HG02610 (cell line): Measurements from ENCODE around the gene C12orf60.
A peak's percentile ranks its signal among the peaks of the same experiment; 100 is the strongest.
"Not testable (repeated sequence)": the region's sequence is repeated elsewhere in the genome, so short reads cannot be mapped to it uniquely, and the experiment has no call there.

Experiments
- ATAC-seq: cut with Tn5 transposase; IDR thresholded peaks from one replicate; pipeline ENCODE4 v1.9.1; 2021; ENCODE audit warnings: mild to moderate bottlenecking, moderate library complexity; ENCODE audit not compliant: unreplicated experiment

Gene C12orf60

DNA sequence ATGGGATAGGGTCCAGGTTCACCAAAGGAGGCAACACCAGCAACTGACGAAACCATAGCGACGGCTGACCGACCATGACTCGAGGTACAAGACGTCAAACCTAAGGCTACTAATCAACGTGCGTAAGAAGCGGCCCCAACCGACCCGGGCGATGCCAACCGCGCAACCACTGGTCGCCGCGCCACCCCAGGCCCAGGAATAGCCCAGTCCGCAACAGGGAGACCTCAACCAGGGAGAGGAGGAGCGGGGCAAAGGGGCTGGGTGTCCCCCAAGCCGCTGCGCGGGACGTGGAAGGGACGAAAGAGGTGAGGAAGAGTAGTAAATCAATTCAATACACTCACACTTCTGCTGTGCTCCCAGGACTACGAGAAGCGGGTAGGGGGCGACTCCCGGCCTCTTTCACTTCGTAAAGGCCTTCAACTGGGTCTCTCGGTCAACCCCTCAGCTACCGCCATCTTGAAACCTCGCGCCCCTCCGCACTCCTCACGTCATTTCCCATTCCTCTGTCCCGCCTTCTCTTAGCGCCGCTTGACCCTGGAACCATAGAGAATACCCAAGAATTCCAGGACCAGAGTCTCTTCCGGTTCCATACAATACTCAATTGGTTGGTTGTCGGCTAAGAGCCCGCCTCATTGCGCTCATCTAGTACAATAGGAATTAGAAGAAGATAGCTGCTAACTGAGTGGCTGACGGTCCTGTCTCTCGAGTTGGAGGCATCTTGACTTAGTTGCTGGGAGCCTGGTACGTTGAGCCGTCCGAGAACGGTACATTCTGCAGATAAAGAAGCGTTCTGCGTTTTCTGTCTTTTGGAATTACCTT is at the start of gene C12orf60, which contains the start of gene WBP11:
C12orf60 (plus strand) TSS at position 660 of the 819 bp plus-strand sequence. CDS start 19,266 bp downstream, outside the sequence.
WBP11 (minus strand) TSS at position 468 of the 819 bp plus-strand sequence. CDS start 2,095 bp downstream, outside the sequence.
- peak; percentile 99 for ATAC-seq

- no peak for ATAC-seq
Measured at GRCh38 chr12:14756334-14757143, 46.9 kb upstream of the C12orf60 start.

GRCh38 chr12:14759711-14760280 is 43.7 kb upstream of the C12orf60 start:
- ATAC-seq: not testable (repeated sequence)

DNA sequence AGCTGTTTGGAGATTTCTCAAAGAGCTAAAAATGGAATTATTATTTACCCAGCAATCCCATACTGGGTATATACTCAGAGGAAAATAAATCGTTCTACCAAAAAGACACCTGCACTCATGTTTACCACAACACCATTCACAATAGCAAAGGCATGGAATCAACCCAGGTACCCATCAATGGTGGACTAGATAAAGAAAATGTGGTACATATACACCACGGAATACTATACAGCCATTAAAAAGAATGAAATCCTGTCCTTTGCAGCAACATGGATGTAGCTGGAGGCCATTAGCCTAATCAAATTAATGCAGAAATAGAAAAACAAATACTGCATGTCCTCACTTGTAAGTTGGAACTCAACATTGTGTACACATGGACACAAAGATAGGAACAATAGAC is 38.1 kb upstream of the C12orf60 start:
- no peak for ATAC-seq

DNA sequence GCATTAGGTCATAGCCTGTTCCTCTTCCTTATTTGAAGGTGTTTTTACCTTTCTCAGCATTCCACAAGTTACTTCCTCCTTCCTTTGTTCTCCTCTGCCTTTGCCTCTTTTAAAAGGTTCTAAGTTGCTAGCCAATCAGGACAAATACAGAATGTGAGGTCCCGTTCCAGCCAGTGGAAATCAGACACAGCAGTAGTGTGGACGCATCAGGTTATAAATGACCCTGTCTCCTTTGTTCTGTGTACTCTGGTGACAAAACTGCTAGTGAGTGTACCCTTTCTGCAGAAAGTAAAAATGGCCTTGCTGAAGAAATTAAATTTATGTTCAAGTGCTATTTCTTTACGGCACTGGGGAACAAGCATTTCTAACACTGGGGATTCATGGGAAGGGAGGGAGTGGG is 37.5 kb upstream of the C12orf60 start:
- ATAC-seq: not testable (repeated sequence)

DNA sequence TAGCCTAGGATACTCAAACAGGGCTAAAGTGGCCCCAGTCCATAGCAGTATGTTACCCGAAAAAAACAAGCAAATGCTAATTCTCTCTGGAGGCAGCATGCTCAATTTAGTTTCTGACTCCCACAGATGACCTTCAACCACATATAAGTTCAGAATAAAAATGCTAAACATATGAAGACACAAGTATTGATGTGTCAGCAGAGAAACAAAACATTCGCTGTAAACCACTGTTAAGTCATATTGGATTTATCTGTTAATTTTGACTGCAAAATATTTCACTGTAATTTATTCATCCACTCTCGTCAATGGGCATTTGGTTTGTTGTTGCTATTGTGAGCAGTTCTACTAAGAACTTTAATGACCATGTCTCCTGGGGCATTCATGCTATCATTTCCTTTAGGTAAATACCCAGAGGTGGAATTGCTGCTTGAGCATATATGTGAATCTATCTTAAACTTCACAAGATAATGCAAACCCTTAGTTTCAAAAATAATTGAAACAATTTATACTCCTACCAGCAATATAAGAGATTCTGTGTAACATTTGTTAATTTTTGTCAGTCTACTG is 36.7 kb upstream of the C12orf60 start:
- ATAC-seq: no peak

DNA sequence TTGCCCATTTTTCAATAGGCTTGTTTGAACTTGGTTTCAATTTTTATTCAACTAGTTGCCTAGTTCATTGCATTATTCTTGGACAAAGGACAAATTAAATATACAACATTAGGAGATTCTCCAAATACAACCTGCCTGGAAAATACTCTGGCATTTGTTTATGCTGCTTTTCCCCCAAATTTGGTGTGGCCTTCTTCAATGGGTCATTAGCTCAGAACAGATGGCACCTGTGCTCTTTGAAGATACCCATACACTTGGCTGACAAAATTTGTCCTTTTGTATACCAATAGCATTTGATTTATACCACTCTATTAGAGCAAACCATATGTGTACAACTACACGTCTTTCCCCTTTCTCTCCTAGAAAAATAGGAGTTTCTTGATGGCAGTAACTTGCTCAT is 35.9 kb upstream of the C12orf60 start:
- no peak for ATAC-seq

GRCh38 chr12:14768823-14769405 is 34.6 kb upstream of the C12orf60 start:
- ATAC-seq: no peak

- no peak for ATAC-seq
Measured at GRCh38 chr12:14769466-14769968, 34.0 kb upstream of the C12orf60 start.

DNA sequence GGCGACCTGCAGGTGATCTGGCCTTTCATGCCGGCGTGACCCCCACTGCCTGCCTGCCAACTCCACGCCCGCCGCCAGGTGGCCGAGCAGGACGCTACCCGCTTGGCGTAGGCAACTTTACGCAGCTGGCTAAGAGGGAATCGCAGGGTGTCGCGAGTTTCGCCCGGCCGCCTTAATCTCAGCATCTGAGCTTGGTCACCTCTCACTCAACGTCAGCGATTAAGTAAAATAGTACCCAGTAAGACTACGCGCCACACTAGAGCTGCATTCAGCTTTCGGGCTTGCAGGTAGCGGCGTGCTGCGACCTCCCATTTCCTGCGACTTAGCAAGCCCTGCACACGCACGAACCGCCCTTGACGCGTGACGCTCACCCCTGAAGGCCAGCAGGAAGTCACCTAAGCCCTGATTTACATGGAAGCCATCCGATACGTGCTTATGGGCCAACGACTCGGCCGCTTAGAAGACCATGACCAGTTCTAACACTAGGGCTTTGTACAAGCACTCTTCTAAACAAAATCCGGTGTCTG is 33.4 kb upstream of the C12orf60 start:
- ATAC-seq: peak; percentile 39

DNA sequence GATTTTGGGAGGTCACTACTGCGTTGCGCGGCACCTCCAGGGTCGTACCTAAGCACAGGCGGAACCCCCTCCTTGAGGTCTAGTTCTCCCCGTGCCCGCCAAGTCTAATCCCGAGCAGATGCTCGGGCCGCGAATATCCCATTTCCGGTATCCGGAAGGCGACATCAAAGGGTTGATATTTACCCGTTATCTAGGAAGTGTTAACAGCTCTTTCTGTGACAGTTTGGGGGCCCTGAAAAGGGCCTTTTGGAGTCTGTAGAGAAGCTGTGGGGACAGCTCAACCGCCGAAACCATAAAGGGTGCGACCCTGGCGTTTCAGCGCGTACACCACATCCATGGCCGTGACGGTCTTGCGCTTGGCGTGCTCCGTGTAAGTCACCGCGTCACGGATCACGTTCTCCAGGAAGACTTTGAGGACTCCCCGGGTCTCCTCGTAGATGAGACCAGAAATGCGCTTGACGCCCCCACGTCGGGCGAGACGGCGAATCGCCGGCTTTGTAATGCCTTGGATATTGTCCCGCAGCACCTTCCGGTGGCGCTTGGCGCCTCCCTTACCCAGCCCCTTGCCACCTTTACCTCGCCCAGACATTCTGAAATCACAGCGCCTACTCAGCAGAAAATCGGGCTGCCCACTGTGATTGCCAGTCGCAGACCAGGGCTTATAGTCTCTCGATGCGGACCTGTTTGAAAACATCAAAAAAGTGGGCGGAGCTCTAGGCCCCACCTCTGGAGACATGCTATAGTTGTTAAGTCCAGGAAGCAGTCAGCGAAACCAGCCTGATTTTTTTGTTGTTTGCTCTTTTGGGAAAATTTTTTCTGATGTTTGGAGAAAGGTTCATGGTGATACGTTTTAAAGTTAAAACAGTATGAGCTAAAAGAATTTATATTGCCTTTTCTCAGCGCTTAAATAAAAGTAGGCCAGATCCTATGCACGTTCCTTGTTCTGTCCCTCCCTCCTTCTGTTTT is 32.7 kb upstream of the C12orf60 start:
- peak; percentile 12 for ATAC-seq

- ATAC-seq: no peak
Measured at GRCh38 chr12:14771651-14772137, 31.8 kb upstream of the C12orf60 start.

DNA sequence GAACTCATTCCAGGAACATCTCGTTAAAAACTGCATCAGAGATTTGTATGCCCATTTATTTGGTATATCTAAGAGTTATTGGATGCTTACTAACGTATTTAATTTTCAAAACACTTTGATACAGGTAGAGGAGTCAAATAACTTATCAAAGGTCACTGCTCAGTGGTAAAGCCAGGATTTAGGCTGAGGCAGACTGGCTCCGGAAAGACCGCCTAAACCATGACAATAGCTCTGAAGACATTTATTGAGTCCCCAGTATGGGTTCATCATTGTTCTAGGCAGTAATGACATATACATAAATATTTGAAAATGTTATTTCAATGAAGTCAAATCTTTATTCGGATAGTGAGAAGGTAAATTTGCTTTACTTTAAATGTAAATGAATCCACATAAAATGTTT is 30.5 kb upstream of the C12orf60 start:
- ATAC-seq: no peak

- ATAC-seq: peak; percentile 18
Measured at GRCh38 chr12:14773685-14774073, 29.8 kb upstream of the C12orf60 start.

DNA sequence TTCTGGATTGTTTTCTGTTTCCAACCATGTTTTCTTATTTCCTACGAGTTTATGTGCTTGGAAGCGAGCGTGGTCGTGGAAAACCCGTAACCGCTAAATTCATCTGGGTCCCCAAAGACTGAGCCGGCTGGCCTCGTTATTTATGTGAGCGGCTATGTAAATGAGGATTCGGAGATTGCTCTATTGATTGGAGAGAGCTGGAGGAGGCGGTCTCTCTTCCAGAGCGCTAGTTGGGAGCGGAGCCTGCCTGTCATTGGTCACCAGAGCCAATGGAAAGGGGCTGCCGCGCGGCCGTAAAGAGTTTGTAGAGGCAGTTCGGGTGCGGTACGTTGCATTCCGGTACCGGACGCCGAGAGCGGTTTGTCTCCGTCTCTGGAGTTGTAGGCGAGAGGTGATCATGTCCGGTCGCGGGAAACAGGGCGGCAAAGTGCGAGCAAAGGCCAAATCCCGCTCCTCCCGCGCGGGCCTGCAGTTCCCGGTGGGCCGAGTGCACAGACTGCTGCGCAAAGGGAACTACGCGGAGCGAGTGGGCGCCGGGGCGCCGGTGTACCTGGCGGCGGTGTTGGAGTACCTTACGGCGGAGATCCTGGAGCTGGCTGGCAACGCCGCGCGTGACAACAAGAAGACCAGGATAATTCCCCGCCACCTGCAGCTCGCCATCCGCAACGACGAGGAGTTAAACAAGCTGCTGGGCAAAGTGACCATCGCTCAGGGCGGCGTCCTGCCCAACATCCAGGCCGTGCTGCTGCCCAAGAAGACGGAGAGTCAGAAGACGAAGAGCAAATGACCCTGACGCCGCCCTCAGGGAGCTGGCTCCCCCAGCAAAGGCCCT is 29.2 kb upstream of the C12orf60 start:
- ATAC-seq: peak; percentile 64

DNA sequence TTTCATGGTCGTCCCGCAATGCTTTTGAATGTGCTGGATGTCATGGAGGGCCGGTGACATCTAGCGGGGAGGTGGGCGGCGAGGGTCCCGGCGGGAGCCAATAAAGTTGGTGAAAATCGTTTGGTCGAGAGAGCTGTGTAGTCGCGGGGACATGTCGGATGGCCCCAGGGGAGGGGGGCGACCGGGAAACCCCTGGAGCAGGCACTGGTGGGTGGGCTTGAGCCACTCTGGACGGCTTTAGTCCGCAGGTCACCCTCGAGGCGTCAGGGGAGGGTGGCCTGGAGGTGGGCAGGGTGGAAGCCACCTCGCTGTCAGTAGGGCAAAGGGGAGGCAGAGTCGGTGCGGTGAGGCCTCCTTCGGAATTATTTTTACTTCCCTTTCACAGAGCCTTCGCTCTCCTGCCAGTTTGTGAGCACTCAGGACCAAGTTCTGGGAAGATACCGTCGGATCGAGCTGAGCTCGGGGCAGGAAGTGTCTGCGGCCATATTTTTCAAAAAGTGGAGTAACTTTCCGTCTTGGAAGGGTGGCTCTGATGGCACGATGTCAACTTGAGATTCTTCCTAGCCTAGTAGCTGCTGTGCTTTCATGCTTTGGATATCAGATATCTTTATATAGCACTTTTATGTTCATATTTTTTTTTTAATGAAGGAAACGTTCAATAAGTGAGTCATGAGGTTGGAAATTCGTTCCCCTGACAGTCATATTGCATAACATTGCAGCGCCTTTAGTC is 28.4 kb upstream of the C12orf60 start:
- ATAC-seq: no peak

DNA sequence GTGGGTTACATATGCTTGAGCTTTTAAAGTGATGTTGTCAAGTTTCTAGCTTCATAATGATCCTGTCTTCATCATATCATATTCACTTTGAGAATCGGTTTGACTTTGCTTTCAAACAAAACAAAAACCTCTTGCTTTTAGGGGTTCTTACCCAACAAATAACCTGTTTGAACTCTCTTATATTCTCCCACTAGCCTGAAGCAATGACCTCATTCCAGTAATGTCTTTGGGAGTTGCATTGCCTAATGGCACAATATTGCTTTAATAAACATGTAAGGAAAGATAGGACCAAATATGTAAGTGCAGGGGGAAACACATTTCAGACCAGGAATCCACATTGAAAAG is 27.9 kb upstream of the C12orf60 start:
- no peak for ATAC-seq
